C1 segment of cervical spinal cord (tissue), 14 donors: Measurements from ENCODE around the gene TBC1D4.

Experiments
- DNase-seq, 14 donors: peaks; one replicate each; lab custom pipeline; 2025; lab: John Stamatoyannopoulos, UW

TBC1D4 gene

DNA sequence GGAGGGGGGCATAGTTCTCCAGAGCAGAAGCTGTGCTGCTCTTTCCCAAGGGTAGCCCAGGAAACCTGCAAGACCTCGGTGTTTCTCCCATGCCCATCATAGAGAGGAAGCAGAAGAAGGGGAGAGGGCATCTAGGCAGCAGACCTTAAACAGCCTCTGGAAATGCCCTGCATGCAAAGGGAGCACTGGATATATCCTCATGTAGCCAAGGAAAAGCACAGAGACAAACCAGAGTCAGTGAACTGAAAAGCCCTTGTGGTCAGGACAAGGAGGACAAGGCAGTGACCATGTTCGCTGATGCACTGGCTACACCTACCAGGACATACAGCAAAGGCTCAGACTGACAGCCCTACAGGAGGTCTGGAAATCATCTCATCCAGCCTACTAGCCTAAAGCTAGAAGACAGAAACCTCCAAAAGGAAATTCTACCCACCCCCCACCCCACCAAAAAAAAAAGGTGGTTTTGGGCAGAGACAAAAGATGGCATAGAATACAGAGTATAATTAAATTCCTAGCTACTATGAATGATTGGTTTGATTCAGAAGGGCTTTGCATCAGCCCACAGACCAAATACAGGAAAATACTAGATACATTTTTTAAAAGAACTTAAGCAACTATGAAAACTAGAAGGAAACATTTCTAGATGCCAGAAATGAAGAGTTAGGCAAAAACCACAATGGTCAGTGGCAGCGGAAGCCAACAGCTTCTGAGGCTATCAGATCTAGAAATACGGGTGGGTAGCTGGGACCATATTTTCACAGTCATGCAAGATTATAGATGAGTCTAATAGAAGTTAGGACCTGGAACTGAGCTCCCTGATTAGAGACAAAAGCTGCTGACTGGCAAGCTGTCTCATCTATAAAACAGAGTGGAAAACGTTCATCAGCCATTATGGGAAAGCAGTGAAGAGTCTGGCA, 4.4 kb upstream of the TBC1D4 start:
- DNase-seq, result no peak

GRCh38 chr13:75485286-75486062, 3.5 kb upstream of the TBC1D4 start:
- DNase-seq, result no peak

- no peak for DNase-seq
Measured at GRCh38 chr13:75482820-75483079, 781 bp upstream of the TBC1D4 start.

GRCh38 chr13:75481176-75482069, 546 bp downstream of the TBC1D4 start:
- peak in 8 of 14 donors; percentile 9 to 76 (median 44) for DNase-seq

DNA sequence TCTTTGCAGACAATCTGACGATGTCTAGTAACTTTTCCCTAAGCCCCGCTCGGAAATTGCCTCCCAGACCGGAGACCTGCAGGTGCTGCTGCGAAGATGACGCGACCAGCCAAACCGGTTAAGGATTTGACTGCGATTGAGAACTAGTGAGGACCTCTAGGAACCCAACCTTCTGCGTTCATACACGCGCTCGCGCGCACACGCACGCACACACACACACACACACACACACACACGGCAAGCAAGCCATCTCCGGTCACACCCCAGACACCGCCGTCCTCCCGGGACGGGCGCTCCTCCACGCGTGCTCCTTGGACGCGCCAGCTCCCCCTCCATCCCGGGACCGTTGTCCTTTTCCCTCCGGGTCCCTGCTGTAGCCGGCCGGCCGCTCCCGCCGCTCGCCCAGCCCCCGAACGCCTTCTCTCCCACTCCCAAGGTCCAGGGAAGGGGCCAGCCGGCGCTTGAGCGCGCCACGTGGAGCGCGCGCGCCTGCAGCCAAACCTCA, 1.2 kb downstream of the TBC1D4 start:
- peak in 5 of 14 donors; percentile 24 to 58 (median 41) for DNase-seq

GRCh38 chr13:75479102-75479740, 2.7 kb downstream of the TBC1D4 start:
- DNase-seq, result no peak

DNA sequence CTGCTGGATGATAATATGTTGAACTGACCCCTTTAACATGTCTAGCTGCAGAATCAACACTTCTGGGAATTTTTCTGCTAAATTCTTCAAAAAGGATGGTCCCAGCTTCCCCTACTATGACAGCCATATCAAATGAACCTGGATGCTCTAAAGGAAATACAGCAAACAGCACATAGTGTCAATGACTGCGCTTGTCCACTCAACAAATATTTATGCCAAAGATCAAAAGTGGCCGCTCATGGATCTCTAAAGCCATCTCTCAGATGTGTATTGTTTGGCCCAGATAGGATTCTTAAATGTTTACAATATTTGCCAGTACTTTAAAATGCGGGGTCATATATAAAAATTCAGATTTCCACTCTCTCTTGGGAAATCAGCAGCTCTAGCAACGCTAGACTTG, 3.3 kb downstream of the TBC1D4 start:
- DNase-seq, result no peak

DNA sequence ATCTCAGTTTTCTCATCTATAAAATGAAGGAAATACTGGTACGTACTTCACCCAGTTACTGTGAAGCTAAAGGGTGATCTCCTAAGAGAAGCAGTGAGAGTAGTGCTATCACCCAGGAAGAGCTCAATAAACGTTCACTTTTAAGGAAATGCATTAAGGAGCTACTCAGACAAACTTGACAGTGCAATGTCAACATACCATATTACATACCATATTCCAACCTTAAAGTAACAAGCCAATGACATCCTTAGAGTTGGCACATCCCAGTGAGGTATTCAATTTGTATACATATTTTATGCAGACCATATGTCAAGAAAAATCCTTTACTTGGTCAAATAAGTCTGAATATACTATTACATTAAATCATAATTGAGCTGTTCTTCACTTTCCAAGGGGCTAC, 7.0 kb downstream of the TBC1D4 start:
- DNase-seq, result no peak

GRCh38 chr13:75473468-75473867, 8.5 kb downstream of the TBC1D4 start:
- no peak for DNase-seq

- no peak for DNase-seq
Measured at GRCh38 chr13:75470676-75471075, 11.3 kb downstream of the TBC1D4 start.

GRCh38 chr13:75469047-75469446, 12.9 kb downstream of the TBC1D4 start:
- DNase-seq, result no peak

DNA sequence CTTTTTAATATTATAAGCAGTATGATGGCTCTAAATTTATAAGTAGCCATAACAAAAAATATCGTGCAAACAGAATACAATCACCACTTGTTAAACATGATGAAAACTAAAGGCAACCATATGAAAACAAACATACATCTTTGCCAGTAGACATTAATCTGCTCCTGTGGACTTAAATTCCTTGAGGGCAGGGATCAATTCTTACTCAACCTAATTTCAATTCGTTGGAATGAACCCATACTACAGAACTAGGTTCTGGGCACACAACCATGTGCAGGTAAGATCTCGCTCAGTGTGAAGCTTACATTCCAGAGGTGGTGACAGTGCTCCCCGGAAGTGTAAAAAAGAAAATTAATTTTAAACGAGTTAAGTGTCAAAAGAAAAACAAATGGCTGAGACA, 13.4 kb downstream of the TBC1D4 start:
- no peak for DNase-seq

GRCh38 chr13:75468098-75468497, 13.9 kb downstream of the TBC1D4 start:
- DNase-seq, result no peak

GRCh38 chr13:75467040-75467728, 14.8 kb downstream of the TBC1D4 start:
- no peak for DNase-seq

- no peak for DNase-seq
Measured at GRCh38 chr13:75465236-75465635, 16.7 kb downstream of the TBC1D4 start.

DNA sequence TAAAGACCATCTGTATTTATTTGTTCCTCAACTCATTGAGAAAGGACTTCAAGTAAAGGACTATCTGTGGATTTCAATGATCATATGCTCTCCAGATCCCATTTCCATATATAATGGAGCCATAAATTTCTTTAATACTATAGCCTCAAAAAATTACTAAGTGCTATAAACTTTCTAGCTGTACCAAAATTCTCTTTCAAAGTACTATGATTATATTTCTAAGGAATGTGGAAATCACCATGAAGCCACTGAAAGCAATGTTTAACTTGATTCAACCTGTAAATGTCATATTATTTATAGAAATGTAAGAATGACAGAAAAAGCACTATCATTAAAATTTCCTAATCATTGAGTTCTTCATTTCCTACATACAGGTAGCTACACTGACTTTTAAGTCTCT, 20.7 kb downstream of the TBC1D4 start:
- no peak for DNase-seq

DNA sequence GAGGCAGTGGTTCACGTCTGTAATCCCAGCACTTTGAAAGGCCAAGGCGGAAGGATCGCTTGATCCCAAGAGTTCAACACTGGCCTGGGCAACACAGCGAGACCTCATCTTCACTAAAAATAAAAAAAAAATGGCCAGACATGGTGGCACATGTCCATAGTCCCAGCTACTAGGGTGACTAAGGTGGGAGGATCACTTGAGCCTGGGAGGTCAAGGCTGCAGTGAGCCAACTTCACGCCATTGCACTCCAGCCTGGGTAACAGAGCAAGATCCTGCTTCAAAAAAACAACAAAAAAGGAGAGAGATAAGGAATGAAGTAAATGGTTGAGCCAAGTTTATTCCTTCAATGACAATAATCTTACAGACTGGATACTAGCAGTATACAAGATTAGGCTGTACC, 21.3 kb downstream of the TBC1D4 start:
- DNase-seq, result no peak

GRCh38 chr13:75458696-75459422, 23.1 kb downstream of the TBC1D4 start:
- peak in 1 of 14 donors; percentile 37 for DNase-seq

DNA sequence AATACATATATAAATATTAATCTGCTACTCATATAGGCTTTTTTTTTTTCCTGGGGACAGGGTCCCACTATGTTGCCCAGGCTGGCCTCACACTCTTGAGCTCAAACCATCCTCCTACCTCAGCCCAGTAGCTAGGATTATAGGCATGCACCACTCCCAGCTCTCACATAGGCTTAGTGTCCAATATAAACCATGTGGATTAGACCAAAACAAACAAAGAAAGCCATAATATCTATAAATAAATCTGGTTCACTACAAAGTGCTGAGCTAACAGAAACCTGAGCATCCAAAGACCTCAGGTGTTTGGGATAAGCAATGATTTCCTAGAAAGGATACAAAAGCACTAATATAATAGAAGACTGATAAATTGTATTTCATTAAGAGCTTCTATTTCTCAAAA, 26.0 kb downstream of the TBC1D4 start:
- DNase-seq, result no peak

GRCh38 chr13:75454497-75454896, 27.5 kb downstream of the TBC1D4 start:
- DNase-seq, result no peak
